Coronary artery (tissue), 2 donors: ENCODE data around the gene NR2F1-AS1.

Experiments
- DNase-seq: peaks from one replicate; pipeline ENCODE4 v3.0.0-alpha.2; 2017; ENCODE audit warnings: low spot score
- H3K27ac ChIP-seq, 2 donors: fragments of 200-600 bp; sonication (generic); one replicate each; pipeline ENCODE4 v1.5.1; 2016 to 2019
- H3K4me3 ChIP-seq: fragments of 200-600 bp; sonication (generic); 2 replicates; pipeline ENCODE4 v1.5.1; 2016; ENCODE audit warnings: mild to moderate bottlenecking, moderate library complexity
- CTCF ChIP-seq: fragments of 200-600 bp; sonication (generic); IDR thresholded peaks from one replicate; pipeline ENCODE4 v1.5.1; 2019; ENCODE audit warnings: antibody characterized with exemption

Gene NR2F1-AS1

GRCh38 chr5:93378073-93378472, 202.9 kb downstream of the NR2F1-AS1 start:
- Histone ChIP-seq H3K27ac (no peak overlapping the region), H3K4me3 (no peak overlapping the region)
- no peak for DNase-seq
- no peak for TF ChIP-seq CTCF

- no peak for TF ChIP-seq CTCF
- Histone ChIP-seq H3K4me3 (no peak overlapping the region), H3K27ac (no peak overlapping the region)
- DNase-seq, result no peak
These were observed 209.1 kb downstream of the NR2F1-AS1 start for GRCh38 chr5:93371893-93372292.

GRCh38 chr5:93364378-93364777, 216.6 kb downstream of the NR2F1-AS1 start:
- no peak for DNase-seq
- Histone ChIP-seq H3K4me3 (no peak overlapping the region), H3K27ac (no peak overlapping the region)
- TF ChIP-seq CTCF, result no peak

- no peak overlapping the region for H3K27ac ChIP-seq
- no peak overlapping the region for H3K4me3 ChIP-seq
- TF ChIP-seq CTCF, result no peak
- DNase-seq, result no peak
These were observed 220.5 kb downstream of the NR2F1-AS1 start for GRCh38 chr5:93360436-93361088.

GRCh38 chr5:93359960-93360305, 221.1 kb downstream of the NR2F1-AS1 start:
- Histone ChIP-seq H3K4me3 (no peak overlapping the region), H3K27ac (no peak overlapping the region)
- no peak for TF ChIP-seq CTCF
- no peak for DNase-seq
